ENCODE measurements around the gene TMEM38B.

GRCh38 chr9:105708405-105708804, 14.1 kb downstream of the TMEM38B start:
- no peak for TF ChIP-seq CTCF (IDR thresholded peaks at IDR 0.05)
- TF ChIP-seq POLR2A (IDR thresholded peaks at IDR 0.05) = no peak
- no peak for TF ChIP-seq EP300 (IDR thresholded peaks at IDR 0.05)
- TF ChIP-seq POLR2AphosphoS5 (IDR thresholded peaks at IDR 0.05) = no peak
